Activated CD8-positive, alpha-beta T cell treated with anti-CD3 and anti-CD28 coated beads for 36 hours (primary cell): ENCODE measurements around the gene TRDN. TPM values are rescaled to one million over a fixed set of nuclear protein-coding genes. Genes with fewer than 3 reads are reported as not detected.

Experiments used
- ATAC-seq: fragments of 200-7000 bp; cut with Tn5 transposase; one replicate; pipeline ENCODE4 v1.10.0; 2021; ENCODE audit warnings: mild to moderate bottlenecking, moderate library complexity
- CTCF ChIA-PET: fragments of 350-600 bp; sonication (Branson Sonifier 250); formaldehyde crosslinking; loops from one replicate; lab custom pipeline; 2021; ENCODE audit warnings: antibody characterized with exemption; lab: Charles Lee
- POLR2A ChIA-PET: fragments of 350-600 bp; sonication (Branson Sonifier 250); formaldehyde crosslinking; loops from one replicate; lab custom pipeline; 2021; ENCODE audit warnings: antibody characterized with exemption; lab: Charles Lee
- DNase-seq: peaks from one replicate; pipeline ENCODE4 v3.0.0-alpha.2; 2020
- H3K27ac Mint-ChIP-seq: one replicate; pipeline ENCODE4 v1.8.0; 2021; ENCODE audit warnings: mild to moderate bottlenecking, mixed read lengths
- H3K27me3 Mint-ChIP-seq: one replicate; pipeline ENCODE4 v1.8.0; 2021; ENCODE audit warnings: mixed read lengths
- H3K36me3 Mint-ChIP-seq: one replicate; pipeline ENCODE4 v1.8.0; 2021; ENCODE audit warnings: low read depth, mixed read lengths
- H3K4me1 Mint-ChIP-seq: one replicate; pipeline ENCODE4 v1.8.0; 2021; ENCODE audit warnings: low read depth, mixed read lengths
- H3K4me3 Mint-ChIP-seq: one replicate; pipeline ENCODE4 v1.8.0; 2021; ENCODE audit warnings: mild to moderate bottlenecking, moderate library complexity, mixed read lengths
- H3K9me3 Mint-ChIP-seq: one replicate; pipeline ENCODE4 v1.8.0; 2021; ENCODE audit warnings: mixed read lengths
- CTCF ChIP-seq: fragments of 200-600 bp; IDR thresholded peaks from one replicate; pipeline ENCODE4 v1.8.0; 2022; ENCODE audit warnings: antibody characterized with exemption, mild to moderate bottlenecking
- intact Hi-C: fragments of 100-400 bp; cut with micrococcal nuclease; formaldehyde crosslinking; loops from one replicate; pipeline ENCODE4 v1.10.0; 2022
- total RNA-seq, 2 experiments: library from RNA; stranded (reverse); gene quantifications; one replicate each; pipeline ENCODE4 v1.2.3, GENCODE V29; 2021

TRDN gene
- total RNA-seq, 2 experiments from 2014 or later, result not detected

DNA sequence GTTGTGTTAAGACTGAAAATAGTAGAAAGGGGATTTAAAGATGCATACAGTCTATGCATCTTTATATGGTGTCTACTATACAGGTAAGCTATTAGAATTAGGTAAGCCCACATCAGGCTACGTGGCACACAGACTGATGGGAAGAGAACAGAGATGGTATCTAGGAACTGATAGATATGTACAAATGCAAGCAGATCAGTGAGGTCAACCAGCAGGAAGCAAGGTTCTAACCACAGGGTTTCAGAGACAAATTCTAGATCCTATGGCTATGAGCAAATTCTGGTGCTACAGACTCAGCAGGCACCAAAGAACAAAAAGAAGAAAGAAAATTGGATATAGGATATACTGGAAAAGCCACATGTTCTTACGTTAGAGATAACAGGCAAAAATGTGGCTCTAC, 110.6 kb downstream of the TRDN start:
- TF ChIP-seq CTCF, result no peak
- Mint-ChIP-seq H3K9me3 (peaks cover 4% of the 10 kb centered on the region), H3K27me3 (no peaks in the 10 kb centered on the region), H3K27ac (no peak overlapping the region), H3K36me3 (no peaks in the 10 kb centered on the region), H3K4me3 (no peak overlapping the region), H3K4me1 (no peaks in the 10 kb centered on the region)
- CTCF ChIA-PET, result no interaction called here
- POLR2A ChIA-PET, result no interaction called here
- DNase-seq (no peak), ATAC-seq (no peak)
- intact Hi-C loops, result no loop called here

- no peaks in the 10 kb centered on the region for H3K4me1 Mint-ChIP-seq
- POLR2A ChIA-PET, result no interaction called here
Observed at GRCh38 chr6:123524781-123525180, 112.0 kb downstream of the TRDN start.

GRCh38 chr6:123520217-123520616, 116.5 kb downstream of the TRDN start:
- CTCF ChIA-PET, result no interaction called here
- H3K27ac Mint-ChIP-seq, result no peak overlapping the region
- no peaks in the 10 kb centered on the region for H3K36me3 Mint-ChIP-seq
- DNase-seq (no peak), ATAC-seq (no peak)
- POLR2A ChIA-PET, result no interaction called here
- no peaks in the 10 kb centered on the region for H3K27me3 Mint-ChIP-seq
- no peaks in the 10 kb centered on the region for H3K4me1 Mint-ChIP-seq
- H3K4me3 Mint-ChIP-seq, result no peak overlapping the region
- no peak for TF ChIP-seq CTCF
- peaks cover 5% of the 10 kb centered on the region for H3K9me3 Mint-ChIP-seq
- intact Hi-C loops, result no loop called here

More at GRCh38 chr6:123524781-123525180, 112.0 kb downstream of the TRDN start:
- no peak overlapping the region for H3K4me3 Mint-ChIP-seq
- peaks cover 4% of the 10 kb centered on the region for H3K9me3 Mint-ChIP-seq
- TF ChIP-seq CTCF, result no peak
- DNase-seq (no peak), ATAC-seq (no peak)
- H3K36me3 Mint-ChIP-seq, result no peaks in the 10 kb centered on the region
- intact Hi-C loops, result no loop called here
- CTCF ChIA-PET, result no interaction called here
- no peak overlapping the region for H3K27ac Mint-ChIP-seq
- H3K27me3 Mint-ChIP-seq, result no peaks in the 10 kb centered on the region

GRCh38 chr6:123519189-123519505, 117.6 kb downstream of the TRDN start:
- DNase-seq (no peak), ATAC-seq (no peak)
- Mint-ChIP-seq H3K27ac (no peak overlapping the region), H3K9me3 (peaks cover 5% of the 10 kb centered on the region), H3K4me1 (no peaks in the 10 kb centered on the region), H3K36me3 (no peaks in the 10 kb centered on the region), H3K27me3 (no peaks in the 10 kb centered on the region), H3K4me3 (no peak overlapping the region)
- ChIA-PET CTCF (no interaction called here), POLR2A (no interaction called here)
- no peak for TF ChIP-seq CTCF
- intact Hi-C loops, result no loop called here

GRCh38 chr6:123518441-123519188, 118.1 kb downstream of the TRDN start:
- Mint-ChIP-seq H3K4me3 (no peak overlapping the region), H3K27me3 (no peaks in the 10 kb centered on the region), H3K36me3 (no peaks in the 10 kb centered on the region), H3K4me1 (no peaks in the 10 kb centered on the region), H3K27ac (no peak overlapping the region), H3K9me3 (peaks cover 5% of the 10 kb centered on the region)
- intact Hi-C loops, result no loop called here
- DNase-seq, result no peak
- ChIA-PET CTCF (no interaction called here), POLR2A (no interaction called here)
- no peak for TF ChIP-seq CTCF
- no peak for ATAC-seq
